ENCODE results near the gene OSMR. TPM values are rescaled to one million over a fixed set of nuclear protein-coding genes. Genes with fewer than 3 reads are reported as not detected.
A peak's percentile ranks its signal among the peaks of the same experiment; 100 is the strongest.

Gene OSMR
- total RNA-seq, 1 donor from 2014 or later, result 5.0 TPM

GRCh38 chr5:38931731-38932130 lies 85.9 kb downstream of the OSMR start:
- H3K4me1 Mint-ChIP-seq, result no peaks in the 10 kb centered on the region
- H3K36me3 Mint-ChIP-seq, result peaks cover 14% of the 10 kb centered on the region
- H3K27ac Mint-ChIP-seq, result no peak overlapping the region
- H3K4me3 Mint-ChIP-seq, result no peak overlapping the region
- no peak for TF ChIP-seq CTCF (IDR thresholded peaks at IDR 0.05; ENCODE audit: unreplicated experiment)
- DNase-seq (ENCODE audit: low spot score in 2 of 2, unreplicated experiment in 2 of 2), result no peak
- H3K27me3 Mint-ChIP-seq (ENCODE audit: low read depth), result no peaks in the 10 kb centered on the region
- no peaks in the 10 kb centered on the region for H3K9me3 Mint-ChIP-seq

GRCh38 chr5:38932854-38933408 lies 87.1 kb downstream of the OSMR start:
- no peak for TF ChIP-seq CTCF (IDR thresholded peaks at IDR 0.05; ENCODE audit: unreplicated experiment)
- Mint-ChIP-seq H3K36me3 (peaks cover 18% of the 10 kb centered on the region), H3K4me1 (no peaks in the 10 kb centered on the region)

GRCh38 chr5:38935437-38935836 lies 89.6 kb downstream of the OSMR start:
- Mint-ChIP-seq H3K9me3 (no peaks in the 10 kb centered on the region), H3K4me3 (no peak overlapping the region), H3K27ac (no peak overlapping the region), H3K36me3 (peaks cover 20% of the 10 kb centered on the region), H3K27me3 (ENCODE audit: low read depth) (no peaks in the 10 kb centered on the region), H3K4me1 (peaks cover 8% of the 10 kb centered on the region)
- no peak for DNase-seq (ENCODE audit: low spot score in 2 of 2, unreplicated experiment in 2 of 2)
- TF ChIP-seq CTCF (IDR thresholded peaks at IDR 0.05; ENCODE audit: unreplicated experiment), result no peak

More at GRCh38 chr5:38932854-38933408, 87.1 kb downstream of the OSMR start:
- Mint-ChIP-seq H3K27me3 (ENCODE audit: low read depth) (no peaks in the 10 kb centered on the region), H3K27ac (no peak overlapping the region), H3K9me3 (no peaks in the 10 kb centered on the region), H3K4me3 (no peak overlapping the region)
- no peak for DNase-seq (ENCODE audit: low spot score in 2 of 2, unreplicated experiment in 2 of 2)

GRCh38 chr5:38936269-38936668 lies 90.5 kb downstream of the OSMR start:
- Mint-ChIP-seq H3K9me3 (no peaks in the 10 kb centered on the region), H3K4me1 (peaks cover 8% of the 10 kb centered on the region), H3K4me3 (no peak overlapping the region), H3K36me3 (peaks cover 20% of the 10 kb centered on the region), H3K27ac (no peak overlapping the region), H3K27me3 (ENCODE audit: low read depth) (no peaks in the 10 kb centered on the region)
- no peak for TF ChIP-seq CTCF (IDR thresholded peaks at IDR 0.05; ENCODE audit: unreplicated experiment)
- DNase-seq (ENCODE audit: low spot score in 2 of 2, unreplicated experiment in 2 of 2), result no peak

- peak overlapping the region; percentile 39 for H3K27ac Mint-ChIP-seq
- no peak for TF ChIP-seq CTCF (IDR thresholded peaks at IDR 0.05; ENCODE audit: unreplicated experiment)
Measured at GRCh38 chr5:38938424-38938823, 92.6 kb downstream of the OSMR start.

GRCh38 chr5:38938973-38939372 lies 93.2 kb downstream of the OSMR start:
- Mint-ChIP-seq H3K36me3 (peaks cover 28% of the 10 kb centered on the region), H3K27ac (peak overlapping the region; percentile 50), H3K27me3 (ENCODE audit: low read depth) (no peaks in the 10 kb centered on the region), H3K4me1 (peaks cover 8% of the 10 kb centered on the region), H3K4me3 (no peak overlapping the region), H3K9me3 (no peaks in the 10 kb centered on the region)
- no peak for DNase-seq (ENCODE audit: low spot score in 2 of 2, unreplicated experiment in 2 of 2)
- TF ChIP-seq CTCF (IDR thresholded peaks at IDR 0.05; ENCODE audit: unreplicated experiment), result no peak

More at GRCh38 chr5:38938424-38938823, 92.6 kb downstream of the OSMR start:
- peaks cover 8% of the 10 kb centered on the region for H3K4me1 Mint-ChIP-seq
- no peak for DNase-seq (ENCODE audit: low spot score in 2 of 2, unreplicated experiment in 2 of 2)
- no peak overlapping the region for H3K4me3 Mint-ChIP-seq
- peaks cover 28% of the 10 kb centered on the region for H3K36me3 Mint-ChIP-seq
- no peaks in the 10 kb centered on the region for H3K9me3 Mint-ChIP-seq
- no peaks in the 10 kb centered on the region for H3K27me3 Mint-ChIP-seq (ENCODE audit: low read depth)

Data from mesothelial cell of epicardium (in vitro differentiated cells).